MM.1S (cell line): Measurements from ENCODE around the gene JTB.

ENCODE experiments used
- DNase-seq: peaks from one replicate; pipeline ENCODE4 v3.0.0-alpha.2; 2015
- H2AFZ ChIP-seq: fragments of 300-600 bp; sonication (generic); 2 replicates; pipeline ENCODE4 v1.6.0; 2016; ENCODE audit warnings: antibody characterized with exemption, low read length
- H3F3A ChIP-seq: fragments of 300-600 bp; sonication (generic); 2 replicates; pipeline ENCODE4 v1.6.1; 2016; ENCODE audit warnings: mild to moderate bottlenecking, antibody characterized with exemption, low read length, moderate library complexity, mixed read lengths; ENCODE audit not compliant: insufficient read depth
- H3K27ac ChIP-seq: fragments of 300-600 bp; sonication (generic); 2 replicates; pipeline ENCODE4 v1.5.1; 2016; ENCODE audit warnings: mild to moderate bottlenecking, low read length
- H3K27me3 ChIP-seq: fragments of 300-600 bp; sonication (generic); replicated peaks from 2 replicates; pipeline ENCODE4 v1.6.0; 2016; ENCODE audit warnings: low read length; ENCODE audit not compliant: insufficient read depth
- H3K36me3 ChIP-seq: fragments of 300-600 bp; sonication (generic); replicated peaks from 2 replicates; pipeline ENCODE4 v1.6.1; 2016; ENCODE audit warnings: mild to moderate bottlenecking, low read length, mixed read lengths; ENCODE audit not compliant: insufficient read depth
- H3K4me1 ChIP-seq: fragments of 300-600 bp; sonication (generic); 2 replicates; pipeline ENCODE4 v1.6.1; 2016; ENCODE audit warnings: low read length, mixed read lengths
- H3K4me2 ChIP-seq: fragments of 300-600 bp; sonication (generic); 2 replicates; pipeline ENCODE4 v1.6.0; 2016; ENCODE audit warnings: low read depth, low read length
- H3K4me3 ChIP-seq: fragments of 300-600 bp; sonication (generic); 2 replicates; pipeline ENCODE4 v1.5.1; 2016; ENCODE audit warnings: low read length, mixed read lengths
- H3K79me2 ChIP-seq: fragments of 300-600 bp; sonication (generic); 2 replicates; pipeline ENCODE4 v1.6.1; 2016; ENCODE audit warnings: mixed run types, low read length, mixed read lengths
- H3K9ac ChIP-seq: fragments of 300-600 bp; sonication (generic); 2 replicates; pipeline ENCODE4 v1.6.1; 2016; ENCODE audit warnings: low read length, mixed read lengths
- H3K9me2 ChIP-seq: fragments of 300-600 bp; sonication (generic); replicated peaks from 2 replicates; pipeline ENCODE4 v1.6.1; 2016; ENCODE audit warnings: mild to moderate bottlenecking, low read length, mixed read lengths; ENCODE audit not compliant: insufficient read depth
- H3K9me3 ChIP-seq: fragments of 300-600 bp; sonication (generic); replicated peaks from 2 replicates; pipeline ENCODE4 v1.6.1; 2016; ENCODE audit warnings: mild to moderate bottlenecking, low read length, mixed read lengths; ENCODE audit not compliant: insufficient read depth
- H4K20me1 ChIP-seq: fragments of 300-600 bp; sonication (generic); 2 replicates; pipeline ENCODE4 v1.6.1; 2016; ENCODE audit warnings: mild to moderate bottlenecking, low read length, moderate library complexity, mixed read lengths; ENCODE audit not compliant: insufficient read depth
- CTCF ChIP-seq: fragments of 300-600 bp; sonication (generic); IDR thresholded peaks from 2 replicates; pipeline ENCODE4 v1.5.1; 2016; ENCODE audit warnings: antibody characterized with exemption, low read length, mixed read lengths
- EZH2 ChIP-seq: fragments of 300-600 bp; sonication (generic); optimal IDR thresholded peaks from 2 replicates; pipeline ENCODE3; 2017; ENCODE audit warnings: low read depth, mild to moderate bottlenecking, antibody characterized with exemption, low read length, mixed read lengths
- EZH2phosphoT487 ChIP-seq: fragments of 300-600 bp; sonication (generic); IDR thresholded peaks from 2 replicates; pipeline ENCODE4 v1.6.1; 2018; ENCODE audit warnings: antibody characterized with exemption, low read length

JTB gene

GRCh38 chr1:153963030-153963849, 14.2 kb downstream of the JTB start, which contains the start of gene SLC39A1:
SLC39A1 (minus strand) TSS chr1:153963537; CDS start chr1:153962715, 822 bp downstream.
- H3K4me2 ChIP-seq = peak within 1 kb of the TSS; percentile 92
- peaks cover 26% of the 10 kb centered on the region for H3F3A ChIP-seq
- H3K4me1 ChIP-seq = peaks cover 26% of the 10 kb centered on the region
- DNase-seq = peak; percentile 99
- no peaks in the 10 kb centered on the region for H3K9me3 ChIP-seq
- TF ChIP-seq CTCF (no peak), EZH2 (no peak), EZH2phosphoT487 (no peak)
- peak within 1 kb of the TSS; percentile 74 for H3K4me3 ChIP-seq
- peak within 1 kb of the TSS; percentile 20; the same call in 1 of the 2 replicates for H3K27ac ChIP-seq
- H3K27me3 ChIP-seq = no peaks in the 10 kb centered on the region
- H3K36me3 ChIP-seq = no peaks in the 10 kb centered on the region
- peak within 1 kb of the TSS; percentile 66 for H3K9ac ChIP-seq
- no peaks in the 10 kb centered on the region for H4K20me1 ChIP-seq
- H3K79me2 ChIP-seq = peaks cover 39% of the 10 kb centered on the region
- H3K9me2 ChIP-seq = no peaks in the 10 kb centered on the region
- peak within 1 kb of the TSS; percentile 77 for H2AFZ ChIP-seq

DNA sequence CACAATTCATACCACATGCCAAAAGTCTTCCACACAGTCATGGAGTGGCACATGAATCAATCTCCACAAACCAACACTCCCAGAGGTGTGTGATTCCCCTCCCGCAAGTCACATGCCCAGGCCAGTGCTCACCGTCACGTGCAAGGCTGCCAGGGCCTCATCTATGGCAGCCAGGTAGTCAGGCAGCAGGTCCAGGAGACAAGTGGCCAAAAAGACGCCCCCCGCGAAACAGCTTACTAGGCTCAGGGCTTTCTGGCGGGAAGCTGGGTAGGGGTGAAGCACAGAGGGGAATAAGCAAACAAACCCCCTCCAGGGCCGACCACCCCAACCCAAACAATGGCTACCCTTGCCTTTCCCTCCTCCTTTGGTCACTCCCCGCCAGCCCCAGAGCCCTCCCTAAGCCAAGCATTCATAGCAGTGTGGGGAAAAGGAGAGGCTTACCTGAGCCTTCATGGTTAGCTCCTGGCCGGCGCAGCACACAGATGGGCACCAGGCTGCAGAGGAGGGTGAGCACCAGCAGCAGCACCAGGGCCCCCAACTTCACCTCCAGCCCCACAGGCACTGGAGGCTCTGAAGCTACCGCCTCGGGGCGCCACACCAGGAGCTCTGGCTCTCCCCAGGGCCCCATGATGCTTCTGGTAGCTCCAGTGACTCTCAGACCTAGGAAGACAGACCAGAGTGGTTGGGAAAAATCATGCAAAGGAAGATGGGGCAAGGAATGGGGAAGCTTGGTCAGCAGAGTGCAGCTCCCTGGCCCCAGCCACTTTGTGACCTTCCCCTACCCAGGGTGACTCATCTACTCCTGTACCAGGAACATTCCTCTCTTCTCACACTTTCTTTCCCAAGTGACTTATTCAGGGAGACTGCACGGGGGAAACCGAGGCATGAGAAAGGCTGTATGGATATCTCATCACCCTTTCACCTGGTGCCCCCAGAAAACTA, 15.1 kb downstream of the JTB start:
- H3K27me3 ChIP-seq = no peaks in the 10 kb centered on the region
- H3K9me3 ChIP-seq = no peaks in the 10 kb centered on the region
- H3K79me2 ChIP-seq = peaks cover 43% of the 10 kb centered on the region
- no peaks in the 10 kb centered on the region for H3K36me3 ChIP-seq
- peaks cover 25% of the 10 kb centered on the region for H3F3A ChIP-seq
- no peak for TF ChIP-seq EZH2phosphoT487
- no peak for TF ChIP-seq CTCF
- TF ChIP-seq EZH2 = no peak
- H2AFZ ChIP-seq = peak overlapping the region; percentile 77
- peak overlapping the region; percentile 92 for H3K4me2 ChIP-seq
- no peak overlapping the region for H3K27ac ChIP-seq
- H3K4me3 ChIP-seq = peak overlapping the region; percentile 74
- H3K9me2 ChIP-seq = no peaks in the 10 kb centered on the region
- H4K20me1 ChIP-seq = no peaks in the 10 kb centered on the region
- DNase-seq = no peak
- H3K9ac ChIP-seq = peak overlapping the region; percentile 66
- peaks cover 26% of the 10 kb centered on the region for H3K4me1 ChIP-seq

DNA sequence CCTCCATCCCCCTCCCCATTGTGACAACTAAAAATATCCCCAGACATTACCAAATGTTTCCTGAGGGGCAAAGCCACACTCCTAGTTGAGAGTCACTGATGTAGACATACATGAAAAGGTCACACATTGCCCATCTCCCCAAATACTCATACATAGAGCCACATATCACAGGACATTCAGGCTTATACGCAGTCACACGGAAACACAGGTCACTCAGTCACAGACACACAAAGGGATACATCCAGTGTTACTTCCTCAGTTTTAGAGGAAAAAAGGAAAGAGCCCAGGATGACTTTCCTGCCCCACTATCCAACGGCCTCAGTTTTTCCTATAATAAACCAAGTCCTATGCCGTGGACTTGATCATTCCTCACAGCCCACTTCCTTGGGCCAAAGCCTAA, 16.1 kb downstream of the JTB start:
- Histone ChIP-seq H3K27me3 (no peaks in the 10 kb centered on the region), H2AFZ (no peak overlapping the region), H3K79me2 (peaks cover 48% of the 10 kb centered on the region), H3K9me3 (no peaks in the 10 kb centered on the region), H3K9me2 (no peaks in the 10 kb centered on the region), H3K9ac (no peak overlapping the region), H3K4me3 (no peak overlapping the region), H4K20me1 (no peaks in the 10 kb centered on the region), H3K27ac (no peak overlapping the region), H3K4me1 (peaks cover 34% of the 10 kb centered on the region), H3K4me2 (0 out of 2 replicates have a peak overlapping the region, but pooled peaks have one; percentile 92), H3F3A (peaks cover 16% of the 10 kb centered on the region), H3K36me3 (no peaks in the 10 kb centered on the region)
- TF ChIP-seq CTCF (no peak), EZH2 (no peak), EZH2phosphoT487 (no peak)
- no peak for DNase-seq
